Naive thymus-derived CD4-positive, alpha-beta T cell (primary cell): ENCODE data around the gene FEM1B. TPM values are rescaled to one million over a fixed set of nuclear protein-coding genes. Genes with fewer than 3 reads are reported as not detected.

Experiments used
- ATAC-seq: fragments of 150-1000 bp; cut with Tn5 transposase; 2 replicates; pipeline ENCODE4 v1.10.0; 2021; ENCODE audit warnings: mild to moderate bottlenecking, moderate library complexity
- CTCF ChIA-PET: fragments of 350-600 bp; sonication (Branson Sonifier 250); formaldehyde crosslinking; loops from one replicate; lab custom pipeline; 2021; ENCODE audit warnings: antibody characterized with exemption; lab: Charles Lee
- POLR2A ChIA-PET: fragments of 350-600 bp; sonication (Branson Sonifier 250); formaldehyde crosslinking; loops from one replicate; lab custom pipeline; 2021; ENCODE audit warnings: antibody characterized with exemption, inconsistent platforms; lab: Charles Lee
- DNase-seq, 9 donors: peaks; one replicate each; pipeline versions ENCODE4 v3.0.0 to v3.0.0-alpha.2; 2020 to 2022; ENCODE audit warnings: mixed read lengths in 1 of 9
- H3K27ac ChIP-seq: one replicate; pipeline ENCODE4 v1.7.0; 2013; ENCODE audit warnings: mild to moderate bottlenecking, low read depth, low read length, moderate library complexity
- H3K27me3 ChIP-seq, 2 donors: one replicate each; pipeline ENCODE4 v1.7.0; 2013; ENCODE audit warnings: low read length in 2 of 2, mild to moderate bottlenecking in 2 of 2, moderate library complexity in 2 of 2; ENCODE audit not compliant: control insufficient read depth in 2 of 2, insufficient read depth in 2 of 2
- H3K36me3 ChIP-seq, 3 experiments: 1 replicate in 2 of 3; 2 replicates in 1 of 3; pipeline ENCODE4 v1.7.0; 2013; ENCODE audit warnings: low read length in 3 of 3, mild to moderate bottlenecking in 3 of 3, moderate library complexity in 1 of 3; ENCODE audit not compliant: insufficient read depth in 3 of 3, control insufficient read depth in 2 of 3
- H3K4me1 ChIP-seq, 2 donors: one replicate each; pipeline ENCODE4 v1.7.0; 2013; ENCODE audit warnings: low read length in 2 of 2, mild to moderate bottlenecking in 2 of 2, moderate library complexity in 1 of 2; ENCODE audit not compliant: control insufficient read depth in 2 of 2, insufficient read depth in 2 of 2
- H3K4me3 ChIP-seq: 2 replicates; pipeline ENCODE4 v1.7.0; 2013; ENCODE audit warnings: mild to moderate bottlenecking, low read length
- H3K9me3 ChIP-seq, 3 experiments: 1 replicate in 2 of 3; 2 replicates in 1 of 3; pipeline ENCODE4 v1.7.0; 2013; ENCODE audit warnings: low read length in 3 of 3; ENCODE audit not compliant: control insufficient read depth in 2 of 3
- H3K27ac Mint-ChIP-seq, 9 donors: one replicate each; pipeline ENCODE4 v1.8.0; 2020 to 2022; ENCODE audit warnings: mixed read lengths in 9 of 9, mild to moderate bottlenecking in 8 of 9, moderate library complexity in 5 of 9, inconsistent platforms in 2 of 9
- H3K27me3 Mint-ChIP-seq, 5 donors: one replicate each; pipeline ENCODE4 v1.8.0; 2021 to 2022; ENCODE audit warnings: mixed read lengths in 5 of 5, mild to moderate bottlenecking in 1 of 5
- H3K36me3 Mint-ChIP-seq, 5 donors: one replicate each; pipeline ENCODE4 v1.8.0; 2020 to 2022; ENCODE audit warnings: mixed read lengths in 5 of 5, mild to moderate bottlenecking in 3 of 5, inconsistent platforms in 1 of 5
- H3K4me1 Mint-ChIP-seq, 7 donors: one replicate each; pipeline ENCODE4 v1.8.0; 2020 to 2022; ENCODE audit warnings: mixed read lengths in 7 of 7, mild to moderate bottlenecking in 3 of 7, inconsistent platforms in 1 of 7
- H3K4me3 Mint-ChIP-seq, 10 donors: one replicate each; pipeline ENCODE4 v1.8.0; 2020 to 2022; ENCODE audit warnings: mild to moderate bottlenecking in 10 of 10, mixed read lengths in 10 of 10, moderate library complexity in 6 of 10, inconsistent platforms in 2 of 10
- H3K9me3 Mint-ChIP-seq, 11 donors: one replicate each; pipeline ENCODE4 v1.8.0; 2020 to 2022; ENCODE audit warnings: mixed read lengths in 11 of 11, mild to moderate bottlenecking in 4 of 11, inconsistent platforms in 1 of 11, moderate library complexity in 1 of 11
- intact Hi-C, 2 donors: fragments of 100-400 bp; cut with micrococcal nuclease; formaldehyde crosslinking; loops; one replicate each; pipeline ENCODE4 v1.15.1; 2023
- polyA plus RNA-seq, 2 donors: library from polyadenylated mRNA; unstranded; fragments of 300-500 nt; fragmentation: Illumina TruSeq; gene quantifications; one replicate each; pipeline ENCODE4 v1.2.3, GENCODE V29; 2021
- total RNA-seq, 6 experiments: library from RNA in 5 of 6; stranded (reverse) in 5 of 6; gene quantifications; 1 replicate in 5 of 6; 2 replicates in 1 of 6; pipeline ENCODE4 v1.2.3 and lab custom pipeline; 2021 to 2026

Gene FEM1B
- total and polyA plus RNA-seq, 7 experiments from 2014 or later, result 12.0 to 73.2 (median 58.6) TPM

GRCh38 chr15:68272721-68273271 lies 4.7 kb upstream of the FEM1B start:
- Histone ChIP-seq H3K9me3 (no peaks in the 10 kb centered on the region), H3K27me3 (no peaks in the 10 kb centered on the region), H3K36me3 (peaks cover 0 to 2% (median 0%) of the 10 kb centered on the region in 3 experiments), H3K4me3 (no peak overlapping the region), H3K27ac (no peak overlapping the region), H3K4me1 (peaks cover 0 to 4% of the 10 kb centered on the region in 2 donors)
- peaks cover 0 to 4% (median 0%) of the 10 kb centered on the region in 11 donors for H3K9me3 Mint-ChIP-seq
- H3K4me3 Mint-ChIP-seq, result peak overlapping the region in 1 of 10 donors; percentile 45
- H3K27ac Mint-ChIP-seq, result no peak overlapping the region
- H3K36me3 Mint-ChIP-seq, result no peaks in the 10 kb centered on the region
- ChIA-PET CTCF (interaction anchor here (1.0 kb wide), 1 partner anchor 16 kb away, joined by 3 read pairs; no protein-coding TSS in a partner anchor), POLR2A (no interaction called here)
- DNase-seq, result no peak
- intact Hi-C loops, result loop anchor here (10.0 kb wide), 1 partner anchor 1142 kb away; the partner anchor contains the start of gene KIF23 (in 2 of the 2)
- ATAC-seq, result no peak
- peaks cover 0 to 22% (median 5%) of the 10 kb centered on the region in 5 donors for H3K27me3 Mint-ChIP-seq
- H3K4me1 Mint-ChIP-seq, result peaks cover 12 to 20% (median 17%) of the 10 kb centered on the region in 7 donors

- Mint-ChIP-seq H3K27ac (no peak overlapping the region), H3K9me3 (peaks cover 0 to 4% (median 0%) of the 10 kb centered on the region in 11 donors), H3K4me1 (peaks cover 16 to 29% (median 24%) of the 10 kb centered on the region in 7 donors), H3K36me3 (peaks cover 0 to 8% (median 0%) of the 10 kb centered on the region in 5 donors), H3K4me3 (no peak overlapping the region), H3K27me3 (peaks cover 0 to 11% (median 0%) of the 10 kb centered on the region in 5 donors)
- Histone ChIP-seq H3K9me3 (no peaks in the 10 kb centered on the region), H3K27me3 (no peaks in the 10 kb centered on the region), H3K27ac (no peak overlapping the region), H3K36me3 (peaks cover 0 to 4% (median 0%) of the 10 kb centered on the region in 3 experiments), H3K4me1 (peaks cover 7 to 11% of the 10 kb centered on the region in 2 donors), H3K4me3 (no peak overlapping the region)
- DNase-seq (no peak), ATAC-seq (no peak)
- CTCF ChIA-PET, result no interaction called here
- POLR2A ChIA-PET, result interaction anchor here (1.0 kb wide), 1 partner anchor 10 kb away, joined by 3 read pairs; no protein-coding TSS in a partner anchor
- intact Hi-C loops, result loop anchor here (10.0 kb wide), 1 partner anchor 1140 kb away; the partner anchor contains the start of gene KIF23 (in 2 of the 2)
Observed at GRCh38 chr15:68274201-68274848, 3.2 kb upstream of the FEM1B start.

- H3K9me3 ChIP-seq, result no peaks in the 10 kb centered on the region
- Mint-ChIP-seq H3K4me1 (peaks cover 24 to 38% (median 33%) of the 10 kb centered on the region in 7 donors), H3K4me3 (peak overlapping the region in 4 of 10 donors; percentile 6 to 97 (median 68)), H3K27ac (peak overlapping the region in 5 of 9 donors; percentile 35 to 99 (median 89)), H3K27me3 (peaks cover 0 to 6% (median 0%) of the 10 kb centered on the region in 5 donors), H3K36me3 (peaks cover 0 to 12% (median 4%) of the 10 kb centered on the region in 5 donors), H3K9me3 (peaks cover 0 to 4% (median 0%) of the 10 kb centered on the region in 11 donors)
- intact Hi-C loops, result loop anchor here (5.0 to 10.0 kb wide), 6 partner anchors 542 to 1822 kb away; partner anchors contain the start of genes KIF23 (in 2 of the 2), ANP32A (in 1 of the 2), MAP2K5 (in 1 of the 2) and RPL4 (in 1 of the 2)
- POLR2A ChIA-PET, result interaction anchor here (0.9 to 4.7 kb wide), 2 partner anchors 17 to 434 kb away, joined by 5 to 66 read pairs; no protein-coding TSS in a partner anchor
- DNase-seq (no peak), ATAC-seq (no peak)
- no peaks in the 10 kb centered on the region for H3K27me3 ChIP-seq
- CTCF ChIA-PET, result interaction anchor here (0.6 to 1.6 kb wide), 2 partner anchors 11 to 22 kb away, joined by 3 to 8 read pairs; no protein-coding TSS in a partner anchor
- H3K36me3 ChIP-seq, result peaks cover 0 to 4% (median 0%) of the 10 kb centered on the region in 3 experiments
- no peak overlapping the region for H3K27ac ChIP-seq
- no peak overlapping the region for H3K4me3 ChIP-seq
- H3K4me1 ChIP-seq, result peaks cover 17 to 20% of the 10 kb centered on the region in 2 donors
Observed at GRCh38 chr15:68275165-68275746, 2.3 kb upstream of the FEM1B start.

- peaks cover 35 to 52% (median 47%) of the 10 kb centered on the region in 7 donors for H3K4me1 Mint-ChIP-seq
- H3K4me3 Mint-ChIP-seq, result peak overlapping the region; percentile 86 to 100 (median 96)
- Histone ChIP-seq H3K27me3 (no peaks in the 10 kb centered on the region), H3K4me1 (peaks cover 26 to 30% of the 10 kb centered on the region in 2 donors), H3K9me3 (no peaks in the 10 kb centered on the region), H3K4me3 (peak overlapping the region; percentile 92), H3K27ac (peak overlapping the region; percentile 90), H3K36me3 (peaks cover 0 to 4% (median 0%) of the 10 kb centered on the region in 3 experiments)
- CTCF ChIA-PET, result interaction anchor here (1.5 kb wide), 1 partner anchor 20 kb away, joined by 4 read pairs; no protein-coding TSS in a partner anchor
- intact Hi-C loops, result loop anchor here (1.0 to 10.0 kb wide), 13 partner anchors 19 to 1821 kb away; partner anchors contain the start of genes CLN6 (in 2 of the 2), KIF23 (in 2 of the 2), MAP2K5 (in 2 of the 2) and RNU6-1 (in 2 of the 2)
- peak in 1 of 9 donors; percentile 12 for DNase-seq
- no peak for ATAC-seq
- H3K27ac Mint-ChIP-seq, result peak overlapping the region; percentile 89 to 99 (median 98)
- peaks cover 0 to 4% (median 0%) of the 10 kb centered on the region in 5 donors for H3K27me3 Mint-ChIP-seq
- H3K36me3 Mint-ChIP-seq, result peaks cover 0 to 15% (median 8%) of the 10 kb centered on the region in 5 donors
- peaks cover 0 to 4% (median 0%) of the 10 kb centered on the region in 11 donors for H3K9me3 Mint-ChIP-seq
- POLR2A ChIA-PET, result interaction anchor here (1.0 to 4.9 kb wide), 17 partner anchors 12 to 1176 kb away, joined by 3 to 66 read pairs (median 10); partner anchors contain the start of genes CLN6, MAP2K5, RNU6-1 and RPLP1
Observed at GRCh38 chr15:68276668-68277067, 877 bp upstream of the FEM1B start.

- Histone ChIP-seq H3K4me1 (peaks cover 31 to 35% of the 10 kb centered on the region in 2 donors), H3K27me3 (no peaks in the 10 kb centered on the region), H3K36me3 (peaks cover 0 to 4% (median 0%) of the 10 kb centered on the region in 3 experiments), H3K9me3 (no peaks in the 10 kb centered on the region), H3K27ac (peak overlapping the region; percentile 90), H3K4me3 (peak overlapping the region; percentile 92)
- Mint-ChIP-seq H3K4me1 (peaks cover 40 to 57% (median 52%) of the 10 kb centered on the region in 7 donors), H3K36me3 (peaks cover 0 to 15% (median 10%) of the 10 kb centered on the region in 5 donors), H3K27ac (peak overlapping the region; percentile 89 to 99 (median 98)), H3K27me3 (no peaks in the 10 kb centered on the region), H3K9me3 (peaks cover 0 to 4% (median 0%) of the 10 kb centered on the region in 11 donors), H3K4me3 (peak overlapping the region; percentile 86 to 100 (median 96))
- ChIA-PET POLR2A (interaction anchor here (1.0 to 4.9 kb wide), 22 partner anchors 12 to 1176 kb away, joined by 3 to 66 read pairs (median 6); partner anchors contain the start of genes CLN6, MAP2K5, PIAS1 and RNU6-1), CTCF (interaction anchor here (1.1 to 2.7 kb wide), 5 partner anchors 18 to 29 kb away, joined by 3 to 9 read pairs (median 4); no protein-coding TSS in a partner anchor)
- no peak for DNase-seq
- intact Hi-C loops, result loop anchor here (1.0 to 10.0 kb wide), 13 partner anchors 20 to 1820 kb away; partner anchors contain the start of genes CLN6 (in 2 of the 2), KIF23 (in 2 of the 2), MAP2K5 (in 2 of the 2) and RNU6-1 (in 2 of the 2)
- peak; percentile 3 for ATAC-seq
Observed at GRCh38 chr15:68277131-68277602, 378 bp upstream of the FEM1B start.
